Measurements from ENCODE around the gene TLX3.
A peak's percentile ranks its signal among the peaks of the same experiment; 100 is the strongest.
"Not testable (repeated sequence)": the region's sequence is repeated elsewhere in the genome, so short reads cannot be mapped to it uniquely, and the experiment has no call there.

TLX3 gene

DNA sequence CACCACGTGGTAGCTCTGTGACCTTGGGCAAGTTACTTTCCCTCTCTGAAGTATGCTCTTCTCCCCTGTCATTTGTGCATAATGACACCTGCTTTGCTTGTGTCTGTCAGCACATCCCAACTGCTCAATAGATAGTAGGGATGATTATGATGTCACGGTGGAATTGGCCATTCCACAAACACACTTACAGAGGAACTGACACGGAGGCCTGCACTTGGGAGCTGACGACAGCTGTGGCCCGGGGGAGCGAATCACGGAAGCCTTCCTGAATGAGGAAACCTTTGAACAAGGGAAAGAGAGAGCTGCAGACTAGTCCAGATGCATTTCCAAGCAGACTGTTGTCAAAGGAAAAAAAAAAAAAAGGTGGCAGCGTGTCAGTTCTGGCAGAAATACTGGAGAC, 21.0 kb downstream of the TLX3 start:
- no peak for DNase-seq

DNA sequence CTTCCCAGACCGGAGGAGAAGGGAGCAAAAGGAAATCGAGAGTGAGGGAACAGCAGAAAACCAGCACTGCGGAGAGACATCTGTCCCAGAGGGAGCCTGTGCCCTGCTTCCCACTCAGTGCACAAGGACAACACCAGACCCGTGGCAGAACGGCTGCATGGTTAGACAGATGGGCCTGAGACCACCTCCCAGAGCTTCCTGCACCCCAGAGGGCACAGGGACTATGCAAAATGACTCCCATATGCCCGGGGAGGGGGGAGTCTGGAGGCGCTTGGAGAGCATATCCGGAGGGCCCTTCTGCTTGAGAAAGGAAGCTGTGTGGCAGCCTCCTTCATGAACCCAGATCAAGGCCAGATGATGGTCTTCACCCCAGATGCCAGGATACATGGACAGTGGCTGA, 26.6 kb downstream of the TLX3 start:
- DNase-seq: no peak

DNA sequence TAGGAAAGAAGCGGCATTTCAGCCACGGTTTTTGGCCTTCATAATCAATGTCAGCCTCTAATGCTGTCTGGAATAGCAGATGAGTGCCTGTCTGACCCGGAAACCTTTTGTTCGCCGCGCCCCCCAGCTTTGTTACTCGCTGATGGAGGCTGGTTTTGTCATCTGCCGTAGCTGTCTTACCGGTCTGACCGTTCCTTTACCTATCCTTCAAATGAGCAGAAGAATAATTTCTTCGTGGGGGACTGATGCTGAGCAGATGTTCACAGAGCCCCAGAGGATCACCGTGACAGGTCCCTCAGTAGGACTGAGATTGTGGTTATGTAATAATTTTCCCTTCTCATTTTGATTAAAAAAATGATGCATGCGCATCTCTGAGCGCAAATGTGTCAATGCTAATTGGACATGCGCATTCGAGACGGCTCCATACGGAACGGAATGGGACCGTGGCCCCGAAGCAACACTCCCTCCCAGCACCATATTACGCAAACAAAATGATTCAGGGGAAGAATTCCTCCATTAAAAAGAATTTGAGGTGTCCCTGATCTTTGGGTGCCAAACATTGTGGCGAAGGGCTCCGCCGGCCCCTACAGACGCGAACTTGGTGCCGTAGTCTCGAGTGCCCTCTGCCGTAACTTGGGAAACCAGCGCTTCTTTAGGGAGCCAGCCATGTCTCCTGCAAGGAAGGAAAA, 27.6 kb downstream of the TLX3 start:
- peak; percentile 33 for DNase-seq

DNA sequence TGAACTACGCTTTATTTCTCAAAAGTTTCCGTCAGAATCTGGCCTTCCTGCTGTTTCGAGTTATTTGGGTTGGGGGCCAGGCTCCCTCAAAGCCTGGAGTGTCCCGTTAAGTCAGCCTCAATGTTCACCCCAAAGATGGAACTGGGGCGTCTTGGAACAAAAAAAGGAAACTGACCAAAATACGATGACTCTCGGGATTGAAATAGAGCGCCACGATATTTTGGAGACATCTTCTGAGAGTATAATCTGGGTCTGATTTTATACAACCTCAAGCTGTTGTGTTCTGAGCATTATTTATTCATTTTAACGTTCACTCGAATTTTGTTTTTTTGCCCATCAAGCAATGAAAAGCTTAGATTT, 28.1 kb downstream of the TLX3 start:
- DNase-seq: no peak

DNA sequence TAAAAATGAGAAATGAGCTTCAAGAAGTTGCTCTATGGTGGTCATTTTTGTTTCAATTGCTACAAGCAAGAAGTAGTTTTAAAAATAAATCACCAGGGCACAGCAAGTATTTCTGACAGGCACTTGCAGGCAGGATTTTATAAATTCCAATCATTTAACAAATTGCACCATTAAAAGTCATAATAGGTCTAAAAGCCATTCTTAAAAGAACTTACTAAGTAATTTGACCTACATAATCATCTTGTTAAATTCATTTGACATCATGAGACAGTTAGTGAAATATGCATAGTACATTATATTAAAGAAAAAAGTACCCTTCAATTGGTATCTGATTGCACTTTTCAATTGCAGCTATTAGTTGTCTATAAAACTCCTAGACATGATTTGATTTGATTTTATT, 31.0 kb downstream of the TLX3 start:
- no peak for DNase-seq

DNA sequence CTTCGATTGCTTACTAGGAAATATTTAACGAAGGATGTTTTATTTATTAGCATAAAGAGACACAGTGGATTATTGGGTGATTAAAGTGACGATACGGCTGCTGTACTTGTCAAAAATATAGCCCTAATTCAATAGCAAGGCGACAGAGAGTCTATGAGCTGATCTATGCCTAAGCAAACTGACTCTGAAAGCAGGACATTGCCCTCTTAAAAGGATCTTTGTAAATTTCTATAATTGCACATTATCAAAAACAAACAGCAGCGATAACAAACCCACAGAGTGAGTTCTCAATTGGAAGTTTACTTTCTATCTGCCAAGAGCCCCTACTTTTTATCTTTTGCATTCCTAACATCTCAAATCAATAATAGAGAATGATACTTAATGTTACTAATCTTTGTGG, 31.4 kb downstream of the TLX3 start:
- DNase-seq: no peak

DNA sequence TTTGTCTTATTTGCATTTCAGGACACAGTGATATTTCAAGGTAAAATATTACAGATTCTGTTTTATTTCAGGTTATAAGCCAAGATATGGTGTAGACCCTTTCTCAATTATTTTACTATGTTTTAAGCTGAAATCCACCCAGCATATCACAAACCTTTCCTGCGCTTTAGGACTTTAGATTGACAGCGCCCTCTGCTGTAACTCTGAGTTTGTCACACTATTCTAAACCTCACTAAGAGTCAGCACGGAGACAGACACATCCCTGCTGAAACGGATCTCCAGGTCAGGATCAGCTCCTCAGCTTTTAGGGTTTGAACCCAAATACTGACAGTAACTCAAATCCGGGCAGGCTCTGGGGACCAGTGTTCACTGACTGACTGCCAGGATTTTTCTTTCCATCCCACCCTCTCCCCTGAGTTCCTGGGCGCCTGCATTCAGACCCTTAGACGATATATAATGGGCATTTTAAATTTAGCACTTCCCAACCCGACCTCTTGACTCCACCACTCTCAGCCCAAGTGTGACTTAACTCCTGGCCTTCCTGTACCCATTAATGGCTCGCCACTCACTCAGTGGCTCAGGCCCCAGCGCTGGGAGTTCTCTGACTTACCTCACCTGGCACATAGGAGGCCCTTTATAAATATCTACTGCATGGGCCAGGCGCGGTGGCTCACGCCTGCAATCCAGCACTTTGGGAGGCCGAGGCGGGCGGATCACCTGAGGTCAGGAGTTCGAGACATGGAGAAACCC, 33.5 kb downstream of the TLX3 start:
- DNase-seq: peak; percentile 18

DNA sequence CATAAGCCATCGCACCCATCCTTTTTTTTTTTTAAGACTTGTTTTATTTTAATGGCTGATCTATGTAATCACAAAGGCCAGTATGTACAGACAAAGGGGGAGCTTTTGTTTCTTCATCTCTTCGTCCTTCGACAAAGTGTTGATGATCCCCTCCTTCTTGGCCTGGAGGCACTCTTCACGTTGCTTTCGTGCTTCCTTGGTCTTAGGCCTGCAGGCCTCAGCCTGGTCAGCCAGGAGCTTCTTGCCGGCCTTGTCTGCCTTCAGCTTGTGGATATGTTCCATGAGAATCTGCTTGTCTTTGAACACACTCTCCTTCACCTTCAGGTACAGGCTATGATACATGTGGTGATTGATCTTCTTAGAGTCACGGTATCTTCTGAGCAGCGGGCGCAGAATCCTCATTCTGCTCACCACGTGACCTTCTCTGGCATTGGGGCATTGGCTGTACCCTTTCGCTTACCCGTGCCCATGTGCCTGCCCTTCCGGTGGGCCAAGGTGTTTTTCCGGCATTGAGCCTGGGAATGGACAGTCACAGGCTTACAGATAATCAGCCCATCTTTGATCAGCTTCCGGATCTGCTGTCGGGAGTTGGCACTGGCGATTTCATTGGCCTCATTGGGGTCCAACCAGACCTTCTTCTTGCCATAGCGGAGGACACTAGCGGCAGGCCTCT, 36.0 kb downstream of the TLX3 start:
- no peak for DNase-seq

DNA sequence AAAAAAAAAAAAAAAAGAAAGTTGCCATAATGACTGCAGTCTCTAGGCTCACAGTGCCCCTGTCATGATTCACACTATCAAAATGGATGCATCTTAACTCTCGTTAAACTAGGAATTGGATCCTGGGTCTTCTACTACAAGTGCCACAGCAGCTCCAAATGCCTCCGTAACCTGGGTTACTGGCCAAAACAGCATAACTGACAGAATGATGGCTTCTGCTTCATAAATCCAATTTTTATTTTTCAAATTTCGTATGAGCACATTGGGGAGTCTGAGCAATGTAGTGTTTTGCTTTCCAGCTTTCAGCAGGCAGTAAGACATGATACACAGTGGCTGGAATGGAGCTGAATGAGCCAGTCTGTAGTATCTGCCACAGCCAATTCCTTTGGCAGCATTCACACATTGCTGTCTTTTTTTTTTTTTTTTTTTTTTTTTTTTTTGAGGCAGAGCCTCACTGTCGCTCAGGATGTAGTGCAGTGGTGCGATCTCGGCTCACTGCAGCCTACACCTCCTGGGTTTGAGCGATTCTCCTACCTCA, 42.6 kb downstream of the TLX3 start:
- peak; percentile 50 for DNase-seq

DNA sequence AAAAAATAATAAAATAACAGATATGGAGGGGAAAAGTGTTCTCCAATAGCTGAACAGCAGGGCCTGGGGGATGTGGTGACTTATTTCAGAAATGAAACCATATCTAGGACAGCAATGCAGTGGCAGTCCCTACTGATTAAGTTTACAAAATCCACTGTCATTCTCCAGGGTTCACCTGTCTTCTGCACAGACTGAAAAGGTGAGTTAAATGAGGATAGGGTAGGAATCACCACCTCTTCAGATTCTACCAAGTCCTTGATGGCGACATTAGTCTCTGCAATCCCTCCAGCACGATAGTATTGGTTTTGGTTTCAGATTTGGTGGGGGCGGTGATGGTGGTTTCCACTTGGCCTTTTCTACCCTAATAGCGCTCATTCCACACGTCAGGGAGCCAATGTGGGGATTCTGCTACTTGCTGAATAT, 46.3 kb downstream of the TLX3 start:
- DNase-seq: no peak

DNA sequence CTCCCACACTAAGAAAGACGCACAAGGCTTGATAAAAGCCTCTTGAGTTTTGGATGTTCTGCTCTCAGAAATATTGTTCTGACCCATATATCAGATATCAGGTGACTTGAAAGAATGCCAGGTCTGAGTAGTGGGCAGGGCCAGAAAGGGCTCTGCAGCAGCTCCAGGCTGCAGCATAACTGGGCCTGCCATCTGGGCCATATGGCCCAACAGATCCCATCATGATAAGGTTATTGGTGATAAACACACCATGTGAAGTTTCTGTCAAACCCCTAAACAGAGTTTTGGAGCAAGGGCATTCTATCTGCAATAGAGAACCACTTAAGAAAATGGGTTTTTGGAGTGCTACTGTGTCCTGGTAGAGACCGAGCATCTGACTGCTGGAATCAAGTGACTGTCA, 48.8 kb downstream of the TLX3 start:
- no peak for DNase-seq

DNA sequence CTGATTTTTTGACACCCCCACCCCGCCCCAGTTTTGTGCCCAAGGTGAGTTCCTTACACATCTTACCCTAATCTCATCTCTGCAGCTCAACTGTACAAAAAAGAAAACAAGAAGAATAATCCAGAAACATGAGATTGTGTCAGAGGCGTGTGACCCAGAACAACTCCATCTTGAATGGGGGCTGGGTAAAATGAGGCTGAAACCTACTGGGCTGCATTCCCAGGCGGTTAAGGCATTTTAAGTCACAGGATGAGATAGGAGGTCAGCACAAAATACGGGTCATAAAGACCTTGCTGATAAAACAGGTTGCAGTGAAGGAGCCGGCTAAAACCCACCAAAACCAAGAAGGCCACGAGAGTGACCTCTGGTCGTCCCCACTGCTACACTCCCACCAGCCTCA, 52.1 kb downstream of the TLX3 start:
- DNase-seq: not testable (repeated sequence)

All from NCI-H446 treated with DMSO at 0.1 percent for 48 hours (cell line).